Measurements from ENCODE around the gene STON1. TPM values are rescaled to one million over a fixed set of nuclear protein-coding genes. Genes with fewer than 3 reads are reported as not detected.

The STON1 gene
- total and polyA plus RNA-seq, 4 donors: 0.90 to 3.8 (median 1.2) TPM

- no peak for TF ChIP-seq HNF4A (conservative IDR thresholded peaks at IDR 0.05)
- no peak for TF ChIP-seq ZBTB33 (IDR thresholded peaks at IDR 0.05)
- no peak for DNase-seq (ENCODE audit: low spot score)
- peaks cover 20 to 47% (median 42%) of the 10 kb centered on the region in 4 donors for H3K36me3 ChIP-seq (ENCODE audit: control insufficient read depth in 4 of 4, insufficient read depth in 3 of 4, low read depth in 1 of 4, low read length in 3 of 4)
- no peak overlapping the region for H3K4me3 ChIP-seq (ENCODE audit: low read depth in 1 of 3, low read length in 3 of 3)
- WGBS: 90% methylated on average over 9 of the region's 9 CpGs
- no peaks in the 10 kb centered on the region for H3K9me3 ChIP-seq (ENCODE audit: control insufficient read depth in 4 of 4, low read length in 3 of 4)
- H3K27me3 ChIP-seq (ENCODE audit: control insufficient read depth in 4 of 4, insufficient read depth in 4 of 4, low read length in 3 of 4): no peaks in the 10 kb centered on the region
- H3K27ac ChIP-seq (ENCODE audit: low read depth in 1 of 2, low read length in 2 of 2): no peak overlapping the region
- H3K9ac ChIP-seq (ENCODE audit: low read depth in 1 of 2, low read length in 2 of 2): no peak overlapping the region
- no peaks in the 10 kb centered on the region for H3K4me1 ChIP-seq (ENCODE audit: control insufficient read depth in 4 of 4, insufficient read depth in 4 of 4, low read length in 3 of 4)
Observed at GRCh38 chr2:48514348-48515003, 15.5 kb upstream of the STON1 start.

- DNase-seq (ENCODE audit: low spot score): no peak
- Histone ChIP-seq H3K27me3 (ENCODE audit: control insufficient read depth in 4 of 4, insufficient read depth in 4 of 4, low read length in 3 of 4) (no peaks in the 10 kb centered on the region), H3K27ac (ENCODE audit: low read depth in 1 of 2, low read length in 2 of 2) (no peak overlapping the region), H3K4me3 (ENCODE audit: low read depth in 1 of 3, low read length in 3 of 3) (no peak overlapping the region), H3K9ac (ENCODE audit: low read depth in 1 of 2, low read length in 2 of 2) (no peak overlapping the region), H3K36me3 (ENCODE audit: control insufficient read depth in 4 of 4, insufficient read depth in 3 of 4, low read depth in 1 of 4, low read length in 3 of 4) (peaks cover 20 to 46% (median 40%) of the 10 kb centered on the region in 4 donors), H3K9me3 (ENCODE audit: control insufficient read depth in 4 of 4, low read length in 3 of 4) (no peaks in the 10 kb centered on the region), H3K4me1 (ENCODE audit: control insufficient read depth in 4 of 4, insufficient read depth in 4 of 4, low read length in 3 of 4) (no peaks in the 10 kb centered on the region)
- TF ChIP-seq HNF4A (conservative IDR thresholded peaks at IDR 0.05): no peak
- TF ChIP-seq RAD21 (IDR thresholded peaks at IDR 0.05): no peak
- no peak for TF ChIP-seq FOXA1 (IDR thresholded peaks at IDR 0.05)
- TF ChIP-seq ZBTB33 (IDR thresholded peaks at IDR 0.05): no peak
- no peak for TF ChIP-seq HNF4G (IDR thresholded peaks at IDR 0.05)
- no peak for TF ChIP-seq RXRA (IDR thresholded peaks at IDR 0.05)
- no peak for TF ChIP-seq REST (IDR thresholded peaks at IDR 0.05)
- no peak for TF ChIP-seq SP1 (IDR thresholded peaks at IDR 0.05)
- no peak for TF ChIP-seq ATF3 (IDR thresholded peaks at IDR 0.05)
- no peak for TF ChIP-seq NR2F2 (IDR thresholded peaks at IDR 0.05)
- TF ChIP-seq JUND (IDR thresholded peaks at IDR 0.05): no peak
- no peak for TF ChIP-seq CTCF (IDR thresholded peaks at IDR 0.05; ENCODE audit: low read depth, low read length, missing input control)
- TF ChIP-seq FOXA2 (IDR thresholded peaks at IDR 0.05): no peak
- no peak for TF ChIP-seq EGR1 (IDR thresholded peaks at IDR 0.05; ENCODE audit: low read depth in 2 of 2)
- TF ChIP-seq GABPA (IDR thresholded peaks at IDR 0.05 in 1 of 2, conservative IDR thresholded peaks at IDR 0.05 in 1 of 2): no peak
- no peak for TF ChIP-seq YY1 (IDR thresholded peaks at IDR 0.05)
- no peak for TF ChIP-seq MAX (IDR thresholded peaks at IDR 0.05)
- TF ChIP-seq TAF1 (conservative IDR thresholded peaks at IDR 0.05): no peak
- whole genome bisulfite sequencing: 90% methylated on average over 6 of the region's 6 CpGs
Observed at GRCh38 chr2:48515513-48515985, 14.4 kb upstream of the STON1 start.
